Head of caudate nucleus (tissue), 42 donors: Measurements from ENCODE around the gene C1QTNF1.
A peak's percentile ranks its signal among the peaks of the same experiment; 100 is the strongest.

ENCODE experiments used
- DNase-seq, 42 donors: peaks; one replicate each; pipeline versions ENCODE4 v3.0.0 to v3.0.0-alpha.2; 2020 to 2021; ENCODE audit warnings: mixed read lengths in 7 of 42
- intact Hi-C: fragments of 100-400 bp; cut with DNase I; formaldehyde crosslinking; loops from one replicate; pipeline ENCODE4 v1.15.0; 2022

The C1QTNF1 gene

GRCh38 chr17:79001190-79002020, 22.6 kb upstream of the C1QTNF1 start:
- DNase-seq = peak in 5 of 42 donors; percentile 2 to 36 (median 6)
- intact Hi-C loops = no loop called here

GRCh38 chr17:79002291-79002690, 21.7 kb upstream of the C1QTNF1 start:
- DNase-seq = peak in 4 of 42 donors; percentile 4 to 28 (median 10)
- intact Hi-C loops = no loop called here

GRCh38 chr17:79002796-79003593, 21.0 kb upstream of the C1QTNF1 start:
- peak in 7 of 42 donors; percentile 3 to 26 (median 6) for DNase-seq
- intact Hi-C loops = no loop called here

- intact Hi-C loops = no loop called here
- peak in 5 of 42 donors; percentile 4 to 15 (median 9) for DNase-seq
Observed at GRCh38 chr17:79003661-79004411, 20.1 kb upstream of the C1QTNF1 start.

GRCh38 chr17:79005063-79005861, 18.7 kb upstream of the C1QTNF1 start:
- peak in 6 of 42 donors; percentile 5 to 32 (median 12) for DNase-seq
- intact Hi-C loops = no loop called here

GRCh38 chr17:79006046-79006445, 17.9 kb upstream of the C1QTNF1 start:
- intact Hi-C loops = no loop called here
- peak in 3 of 42 donors; percentile 5 to 19 (median 12) for DNase-seq

- intact Hi-C loops = no loop called here
- peak in 3 of 42 donors; percentile 11 to 28 (median 26) for DNase-seq
Observed at GRCh38 chr17:79006794-79007503, 17.0 kb upstream of the C1QTNF1 start.

GRCh38 chr17:79007504-79008381, 16.2 kb upstream of the C1QTNF1 start:
- peak in 8 of 42 donors; percentile 1 to 31 (median 13) for DNase-seq
- intact Hi-C loops = no loop called here

- DNase-seq = peak in 10 of 42 donors; percentile 3 to 29 (median 12)
- intact Hi-C loops = no loop called here
Observed at GRCh38 chr17:79008666-79009387, 15.1 kb upstream of the C1QTNF1 start.

- intact Hi-C loops = no loop called here
- peak; percentile 45 to 94 (median 86) for DNase-seq
Observed at GRCh38 chr17:79009397-79010303, 14.3 kb upstream of the C1QTNF1 start, which contains the start of gene CANT1. Gene CANT1 (minus strand): TSS chr17:79009764. CDS start chr17:78997622, 12,142 bp downstream.

- peak in 2 of 42 donors; percentile 35 to 41 for DNase-seq
- intact Hi-C loops = no loop called here
Observed at GRCh38 chr17:79010304-79010646, 13.7 kb upstream of the C1QTNF1 start.

GRCh38 chr17:79011451-79012147, 12.4 kb upstream of the C1QTNF1 start:
- intact Hi-C loops = no loop called here
- peak in 1 of 42 donors; percentile 4 for DNase-seq

GRCh38 chr17:79012563-79013134, 11.3 kb upstream of the C1QTNF1 start:
- intact Hi-C loops = no loop called here
- peak in 1 of 42 donors; percentile 0 for DNase-seq

- intact Hi-C loops = no loop called here
- no peak for DNase-seq
Observed at GRCh38 chr17:79014158-79014758, 9.7 kb upstream of the C1QTNF1 start.
